ENCODE data around the gene ATRNL1.

- TF ChIP-seq EGR1 (IDR thresholded peaks at IDR 0.05; ENCODE audit: low read depth in 2 of 2) (no peak), CTCF (IDR thresholded peaks at IDR 0.05; ENCODE audit: low read depth, low read length, missing input control) (no peak), MAX (IDR thresholded peaks at IDR 0.05) (no peak), REST (IDR thresholded peaks at IDR 0.05) (no peak), TAF1 (conservative IDR thresholded peaks at IDR 0.05) (no peak), GABPA (IDR thresholded peaks at IDR 0.05 in 1 of 2, conservative IDR thresholded peaks at IDR 0.05 in 1 of 2) (no peak), SP1 (IDR thresholded peaks at IDR 0.05) (no peak), ZBTB33 (IDR thresholded peaks at IDR 0.05) (no peak), RXRA (IDR thresholded peaks at IDR 0.05) (no peak), JUND (IDR thresholded peaks at IDR 0.05) (no peak), RAD21 (IDR thresholded peaks at IDR 0.05) (no peak), YY1 (IDR thresholded peaks at IDR 0.05) (no peak), ATF3 (IDR thresholded peaks at IDR 0.05) (no peak)
Observed at GRCh38 chr10:115895166-115895565, 802.0 kb downstream of the ATRNL1 start.

Data from liver (tissue), 3 donors.